ENCODE data around the gene IL37. TPM values are rescaled to one million over a fixed set of nuclear protein-coding genes. Genes with fewer than 3 reads are reported as not detected.

IL37 gene
- total and polyA plus RNA-seq, 8 donors = 0.21 to 1.1 (median 0.31) TPM; not detected in 4

GRCh38 chr2:112917856-112918255 lies 6.9 kb downstream of the IL37 start:
- no peaks in the 10 kb centered on the region for H3K9me3 ChIP-seq
- no peaks in the 10 kb centered on the region for H3K4me1 ChIP-seq
- DNase-seq (peak in 1 of 4 donors; percentile 55), ATAC-seq (no peak)
- no peaks in the 10 kb centered on the region for H3K27me3 ChIP-seq
- no peak overlapping the region for H3K4me3 ChIP-seq
- intact Hi-C loops (cut with DNase I) = no loop called here
- no peak overlapping the region for H3K27ac ChIP-seq
- no peaks in the 10 kb centered on the region for H3K36me3 ChIP-seq
- TF ChIP-seq, protein P1, sequence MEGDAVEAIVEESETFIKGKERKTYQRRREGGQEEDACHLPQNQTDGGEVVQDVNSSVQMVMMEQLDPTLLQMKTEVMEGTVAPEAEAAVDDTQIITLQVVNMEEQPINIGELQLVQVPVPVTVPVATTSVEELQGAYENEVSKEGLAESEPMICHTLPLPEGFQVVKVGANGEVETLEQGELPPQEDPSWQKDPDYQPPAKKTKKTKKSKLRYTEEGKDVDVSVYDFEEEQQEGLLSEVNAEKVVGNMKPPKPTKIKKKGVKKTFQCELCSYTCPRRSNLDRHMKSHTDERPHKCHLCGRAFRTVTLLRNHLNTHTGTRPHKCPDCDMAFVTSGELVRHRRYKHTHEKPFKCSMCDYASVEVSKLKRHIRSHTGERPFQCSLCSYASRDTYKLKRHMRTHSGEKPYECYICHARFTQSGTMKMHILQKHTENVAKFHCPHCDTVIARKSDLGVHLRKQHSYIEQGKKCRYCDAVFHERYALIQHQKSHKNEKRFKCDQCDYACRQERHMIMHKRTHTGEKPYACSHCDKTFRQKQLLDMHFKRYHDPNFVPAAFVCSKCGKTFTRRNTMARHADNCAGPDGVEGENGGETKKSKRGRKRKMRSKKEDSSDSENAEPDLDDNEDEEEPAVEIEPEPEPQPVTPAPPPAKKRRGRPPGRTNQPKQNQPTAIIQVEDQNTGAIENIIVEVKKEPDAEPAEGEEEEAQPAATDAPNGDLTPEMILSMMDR (IDR thresholded peaks at IDR 0.05) = no peak

GRCh38 chr2:112918256-112918655 lies 7.3 kb downstream of the IL37 start:
- Histone ChIP-seq H3K4me1 (no peaks in the 10 kb centered on the region), H3K9me3 (no peaks in the 10 kb centered on the region), H3K27me3 (no peaks in the 10 kb centered on the region), H3K27ac (no peak overlapping the region), H3K4me3 (no peak overlapping the region), H3K36me3 (no peaks in the 10 kb centered on the region)
- DNase-seq = no peak
- intact Hi-C loops (cut with DNase I) = no loop called here
- TF ChIP-seq, protein P1 (IDR thresholded peaks at IDR 0.05) = no peak
- no peak for ATAC-seq

DNA sequence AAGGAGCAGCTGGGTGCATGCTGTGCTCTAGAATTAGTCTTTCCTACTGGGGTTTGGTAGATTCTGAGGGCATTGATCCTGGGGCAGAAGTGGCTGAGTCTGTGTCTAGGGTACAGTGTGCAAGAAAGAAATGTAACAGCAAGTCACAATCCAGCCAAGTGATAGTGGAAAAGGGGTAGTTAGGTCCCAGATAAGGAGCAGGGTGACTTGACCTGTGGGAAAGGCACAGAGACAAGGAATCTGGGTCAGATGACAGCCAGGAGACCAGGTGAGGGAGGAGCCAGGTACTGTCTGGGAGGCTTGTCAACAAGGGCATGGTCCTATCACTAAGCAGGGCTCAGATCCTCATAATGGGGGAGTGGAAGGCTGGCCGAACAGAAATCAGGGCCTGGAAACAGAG lies 8.1 kb downstream of the IL37 start:
- Histone ChIP-seq H3K27ac (no peak overlapping the region), H3K4me1 (no peaks in the 10 kb centered on the region), H3K36me3 (no peaks in the 10 kb centered on the region), H3K27me3 (no peaks in the 10 kb centered on the region), H3K9me3 (no peaks in the 10 kb centered on the region), H3K4me3 (no peak overlapping the region)
- DNase-seq = no peak
- ATAC-seq = no peak
- intact Hi-C loops (cut with DNase I) = no loop called here
- TF ChIP-seq, protein P1 (IDR thresholded peaks at IDR 0.05) = no peak

DNA sequence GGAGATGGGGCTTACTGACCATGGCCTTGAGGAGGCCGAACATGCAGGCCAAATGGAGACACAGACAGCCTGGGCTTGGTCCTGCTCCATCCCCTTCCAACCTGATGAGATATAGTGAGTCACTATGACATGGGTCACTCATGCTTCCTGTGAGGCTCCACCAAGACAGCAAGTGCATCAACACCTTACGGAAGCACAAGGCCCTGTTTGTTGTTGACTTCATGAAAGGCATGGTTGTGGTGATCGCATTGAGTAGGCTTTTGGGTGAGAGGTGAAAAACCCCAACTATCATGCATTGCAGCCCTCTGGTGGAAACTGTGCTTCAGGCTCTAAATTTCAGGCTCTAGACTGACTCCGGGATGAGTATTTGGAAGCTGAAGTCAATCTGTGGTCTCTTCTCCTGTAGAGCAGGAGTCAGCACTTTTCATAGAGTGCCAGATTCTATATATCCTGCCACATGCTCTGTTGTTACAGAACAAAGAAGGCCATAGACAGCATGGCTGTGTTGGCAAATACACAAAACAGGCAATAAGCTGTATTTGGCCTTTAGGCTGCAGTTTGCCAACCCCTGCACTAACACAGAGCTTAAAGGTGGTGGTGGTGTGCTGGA lies 10.1 kb downstream of the IL37 start:
- ATAC-seq (no peak), DNase-seq (no peak)
- Histone ChIP-seq H3K36me3 (no peaks in the 10 kb centered on the region), H3K9me3 (no peaks in the 10 kb centered on the region), H3K4me3 (no peak overlapping the region), H3K27me3 (no peaks in the 10 kb centered on the region), H3K4me1 (no peaks in the 10 kb centered on the region), H3K27ac (no peak overlapping the region)
- TF ChIP-seq, protein P1 (IDR thresholded peaks at IDR 0.05) = no peak
- intact Hi-C loops (cut with DNase I) = no loop called here

GRCh38 chr2:112921982-112922381 lies 11.0 kb downstream of the IL37 start:
- no peaks in the 10 kb centered on the region for H3K9me3 ChIP-seq
- no peaks in the 10 kb centered on the region for H3K36me3 ChIP-seq
- ATAC-seq (no peak), DNase-seq (no peak)
- H3K27ac ChIP-seq = no peak overlapping the region
- intact Hi-C loops (cut with DNase I) = no loop called here
- TF ChIP-seq, protein P1 (IDR thresholded peaks at IDR 0.05) = no peak
- H3K4me3 ChIP-seq = no peak overlapping the region
- no peaks in the 10 kb centered on the region for H3K4me1 ChIP-seq
- H3K27me3 ChIP-seq = no peaks in the 10 kb centered on the region

Data from left lung (tissue), 10 donors.